Activated gamma-delta T cell treated with Interleukin-2 at 50 U/mL for 16 hours (primary cell): ENCODE results near the gene DUSP19.

ENCODE experiments used
- DNase-seq: peaks from one replicate; pipeline ENCODE4 v3.0.0-alpha.2; 2020

DUSP19 gene

DNA sequence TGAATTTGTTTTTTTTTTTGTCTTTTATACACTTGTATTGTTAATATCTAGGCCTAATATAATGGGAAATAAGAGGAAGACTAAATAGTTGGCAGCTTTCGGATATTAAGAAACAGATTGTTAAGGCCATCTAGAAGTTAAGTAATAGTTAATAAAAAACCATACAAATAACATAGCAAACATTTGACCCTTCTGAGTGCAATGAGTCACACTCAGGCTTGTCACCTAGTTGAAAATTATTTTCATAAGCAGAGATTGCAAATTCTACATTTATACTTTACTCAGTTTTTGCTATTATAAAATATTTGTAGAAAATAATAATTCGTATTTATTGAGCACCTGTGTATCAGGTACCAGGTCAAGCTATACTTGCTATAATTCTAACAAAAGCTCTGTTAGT, 48.1 kb downstream of the DUSP19 start:
- DNase-seq: no peak

DNA sequence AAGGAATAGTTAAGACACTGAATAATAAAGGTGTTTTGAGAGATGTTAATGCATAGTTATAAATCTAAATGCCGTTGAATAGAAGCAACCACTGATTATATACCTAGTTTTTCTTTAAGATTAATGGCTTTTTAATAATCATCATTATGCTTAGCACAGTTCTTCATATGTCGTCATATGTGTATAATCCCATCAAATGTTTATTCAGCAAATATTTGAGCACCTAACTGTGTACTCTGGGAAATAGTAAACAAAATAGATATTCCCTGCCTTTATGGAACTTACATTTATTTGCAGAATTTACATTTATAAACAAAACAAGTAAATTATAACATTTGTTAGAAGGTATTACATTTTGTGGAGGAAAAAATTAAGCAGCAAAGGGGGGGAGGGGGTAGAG, 55.5 kb downstream of the DUSP19 start:
- no peak for DNase-seq

DNA sequence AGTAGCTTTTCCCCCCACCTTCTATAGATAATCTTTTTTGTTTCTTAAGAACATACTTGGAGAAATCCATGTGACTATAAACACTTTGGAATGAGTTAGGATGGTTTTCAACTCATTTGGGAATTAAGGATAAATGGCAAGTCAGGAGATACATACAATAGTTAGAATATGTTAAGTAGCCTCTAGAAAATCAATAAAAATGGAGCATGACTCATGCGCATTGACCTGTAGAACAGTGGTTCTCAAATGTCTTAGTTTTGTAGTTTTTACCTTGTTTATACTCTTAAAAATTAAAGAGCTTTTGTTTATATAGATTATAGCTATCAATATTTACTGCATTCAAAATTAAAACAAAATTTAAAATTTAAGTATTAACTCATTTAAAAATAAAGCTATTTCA, 70.4 kb downstream of the DUSP19 start:
- no peak for DNase-seq

DNA sequence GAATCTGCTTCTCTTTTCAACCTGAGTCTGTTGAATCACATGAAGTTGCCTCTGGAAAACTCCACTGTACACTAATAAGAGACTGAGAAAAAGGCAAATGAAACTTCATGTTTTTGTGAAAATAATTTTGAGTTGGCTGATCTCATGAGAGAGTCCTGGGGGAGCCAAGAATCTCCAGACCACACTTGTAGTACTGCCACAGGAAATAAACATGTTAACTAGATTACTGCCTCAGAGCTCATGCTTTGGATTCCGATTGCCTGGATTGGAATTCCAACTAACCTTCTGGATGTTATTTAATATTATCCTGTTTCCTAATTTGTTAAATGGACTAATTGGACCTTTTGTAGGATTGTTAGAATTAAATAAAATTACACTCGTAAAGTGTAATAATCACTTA, 70.9 kb downstream of the DUSP19 start:
- DNase-seq: no peak
